ENCODE data around the gene DYNLRB1.

DNA sequence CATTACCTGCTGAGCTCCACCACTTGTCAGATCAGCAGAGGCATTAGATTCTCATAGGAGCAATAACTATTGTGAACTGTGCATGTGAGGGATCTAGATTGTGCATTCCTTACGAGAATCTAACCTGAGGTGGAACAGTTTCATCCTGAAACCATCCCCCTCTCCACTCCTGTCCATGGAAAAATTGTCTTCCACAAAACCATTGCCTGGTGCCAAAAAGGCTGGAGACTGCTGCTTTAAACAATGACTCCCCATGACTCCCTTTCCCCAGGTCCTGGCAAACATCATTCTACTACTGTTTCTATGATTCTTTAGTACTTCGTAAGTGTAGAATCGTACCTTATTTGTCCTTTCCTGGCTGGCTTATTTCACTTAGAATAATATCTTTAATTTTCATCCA lies 9.7 kb upstream of the DYNLRB1 start:
- no peak for TF ChIP-seq TAF1 (IDR thresholded peaks at IDR 0.05; ENCODE audit: borderline replicate concordance, insufficient read depth, low read length)
- TF ChIP-seq SIN3A (IDR thresholded peaks at IDR 0.05; ENCODE audit: borderline replicate concordance, insufficient read depth, low read length), result no peak
- no peak for TF ChIP-seq POLR2AphosphoS5 (IDR thresholded peaks at IDR 0.05; ENCODE audit: low read depth, low read length)
